ENCODE results near the gene MTMR12.
"Not testable (repeated sequence)": the region's sequence is repeated elsewhere in the genome, so short reads cannot be mapped to it uniquely, and the experiment has no call there.

The MTMR12 gene

GRCh38 chr5:32297181-32298058 is 15.3 kb downstream of the MTMR12 start:
- DNase-seq: no peak

GRCh38 chr5:32295966-32296772 is 16.6 kb downstream of the MTMR12 start:
- not testable (repeated sequence) for DNase-seq

- no peak for DNase-seq
Measured at GRCh38 chr5:32291591-32291990, 21.1 kb downstream of the MTMR12 start.

- DNase-seq: no peak
Measured at GRCh38 chr5:32290922-32291321, 21.8 kb downstream of the MTMR12 start.

- DNase-seq: not testable (repeated sequence)
Measured at GRCh38 chr5:32290501-32290900, 22.2 kb downstream of the MTMR12 start.

- not testable (repeated sequence) for DNase-seq
Measured at GRCh38 chr5:32289986-32290385, 22.8 kb downstream of the MTMR12 start.

- not testable (repeated sequence) for DNase-seq
Measured at GRCh38 chr5:32288135-32288534, 24.6 kb downstream of the MTMR12 start.

- not testable (repeated sequence) for DNase-seq
Measured at GRCh38 chr5:32287525-32287924, 25.2 kb downstream of the MTMR12 start.

GRCh38 chr5:32285510-32286138 is 27.1 kb downstream of the MTMR12 start:
- no peak for DNase-seq

- no peak for DNase-seq
Measured at GRCh38 chr5:32283539-32284377, 29.0 kb downstream of the MTMR12 start.

- DNase-seq: no peak
Measured at GRCh38 chr5:32283061-32283460, 29.7 kb downstream of the MTMR12 start.

GRCh38 chr5:32282633-32283032 is 30.1 kb downstream of the MTMR12 start:
- DNase-seq: no peak

GRCh38 chr5:32281378-32282133 is 31.2 kb downstream of the MTMR12 start:
- DNase-seq: not testable (repeated sequence)

GRCh38 chr5:32280656-32281081 is 32.1 kb downstream of the MTMR12 start:
- DNase-seq: no peak

GRCh38 chr5:32279786-32280185 is 33.0 kb downstream of the MTMR12 start:
- DNase-seq: no peak

GRCh38 chr5:32279223-32279622 is 33.5 kb downstream of the MTMR12 start:
- DNase-seq: no peak

- DNase-seq: no peak
Measured at GRCh38 chr5:32278406-32278805, 34.3 kb downstream of the MTMR12 start.

GRCh38 chr5:32277798-32278197 is 34.9 kb downstream of the MTMR12 start:
- DNase-seq: no peak

GRCh38 chr5:32276173-32276853 is 36.4 kb downstream of the MTMR12 start:
- no peak for DNase-seq

- no peak for DNase-seq
Measured at GRCh38 chr5:32275396-32275741, 37.4 kb downstream of the MTMR12 start.

Measured in NCI-H1048 (cell line).